GM23248 (cell line): ENCODE results near the gene KAZALD1. TPM values are rescaled to one million over a fixed set of nuclear protein-coding genes. Genes with fewer than 3 reads are reported as not detected.

ENCODE experiments used
- DNase-seq: peaks from one replicate; pipeline ENCODE4 v3.0.0-alpha.2; 2015
- H2AFZ ChIP-seq: fragments of 200-600 bp; sonication (generic); 2 replicates; pipeline ENCODE4 v1.6.1; 2016; ENCODE audit warnings: antibody characterized with exemption
- H3F3A ChIP-seq: fragments of 200-600 bp; sonication (generic); 2 replicates; pipeline ENCODE4 v1.6.1; 2016; ENCODE audit warnings: mild to moderate bottlenecking, antibody characterized with exemption, mixed run types; ENCODE audit not compliant: insufficient read depth
- H3K27ac ChIP-seq: fragments of 200-600 bp; sonication (generic); 2 replicates; pipeline ENCODE4 v1.5.1; 2016; ENCODE audit warnings: mild to moderate bottlenecking
- H3K27me3 ChIP-seq: fragments of 200-600 bp; sonication (generic); replicated peaks from 2 replicates; pipeline ENCODE4 v1.6.1; 2016; ENCODE audit warnings: mild to moderate bottlenecking; ENCODE audit not compliant: insufficient read depth
- H3K36me3 ChIP-seq: fragments of 200-600 bp; sonication (generic); 2 replicates; pipeline ENCODE4 v1.6.1; 2016; ENCODE audit warnings: low read depth, mild to moderate bottlenecking
- H3K4me1 ChIP-seq: fragments of 200-600 bp; sonication (generic); 2 replicates; pipeline ENCODE4 v1.6.1; 2016; ENCODE audit warnings: mild to moderate bottlenecking; ENCODE audit not compliant: insufficient read depth
- H3K4me2 ChIP-seq: fragments of 200-600 bp; sonication (generic); one replicate; pipeline ENCODE4 v1.6.1; 2016; ENCODE audit warnings: mild to moderate bottlenecking; ENCODE audit not compliant: unreplicated experiment
- H3K4me3 ChIP-seq: fragments of 200-600 bp; sonication (generic); 2 replicates; pipeline ENCODE4 v1.5.1; 2016; ENCODE audit warnings: mild to moderate bottlenecking
- H3K79me2 ChIP-seq: fragments of 200-600 bp; sonication (generic); 2 replicates; pipeline ENCODE4 v1.6.1; 2016; ENCODE audit warnings: mild to moderate bottlenecking; ENCODE audit not compliant: insufficient read depth
- H3K9ac ChIP-seq: fragments of 200-600 bp; sonication (generic); 2 replicates; pipeline ENCODE4 v1.6.1; 2016; ENCODE audit warnings: mild to moderate bottlenecking
- H3K9me2 ChIP-seq: fragments of 200-600 bp; sonication (generic); 2 replicates; pipeline ENCODE4 v1.6.1; 2016; ENCODE audit warnings: mixed run types, mild to moderate bottlenecking, moderate library complexity; ENCODE audit not compliant: insufficient read depth
- H3K9me3 ChIP-seq: fragments of 200-600 bp; sonication (generic); one replicate; pipeline ENCODE4 v1.6.1; 2017; ENCODE audit warnings: low read depth
- H4K20me1 ChIP-seq: fragments of 200-600 bp; sonication (generic); 2 replicates; pipeline ENCODE4 v1.6.0; 2016; ENCODE audit not compliant: insufficient read depth
- EZH2 ChIP-seq: fragments of 200-600 bp; sonication (generic); IDR thresholded peaks from 2 replicates; pipeline ENCODE4 v1.6.1; 2018; ENCODE audit warnings: antibody characterized with exemption, mild to moderate bottlenecking; ENCODE audit not compliant: insufficient read depth, poor library complexity, severe bottlenecking
- EZH2phosphoT487 ChIP-seq: fragments of 200-600 bp; sonication (generic); IDR thresholded peaks from 2 replicates; pipeline ENCODE4 v1.6.1; 2018; ENCODE audit warnings: antibody characterized with exemption, moderate library complexity, mild to moderate bottlenecking, low read depth; ENCODE audit not compliant: insufficient read depth
- WGBS, 2 experiments: methylation state at CpG; one replicate each; pipeline ENCODE4 v1.1.6; 2015 to 2017; ENCODE audit warnings: low lambda C conversion rate in 2 of 2, low coverage in 1 of 2; ENCODE audit errors: missing lambda C conversion rate in 2 of 2; 5-methylcytosine and 5-hydroxymethylcytosine counted together
- in situ Hi-C: fragments of 300-500 bp; cut with MboI; formaldehyde crosslinking; loops from 2 replicates; pipeline ENCODE4 v1.15.0; 2020
- polyA plus RNA-seq: library from polyadenylated mRNA; unstranded; fragments of >200 nt; fragmentation: Nextera tagmentation; extraction: Ambion mirVana; gene quantifications from 2 replicates; pipeline ENCODE4 v1.2.1, GENCODE V29; 2016
- total RNA-seq: library from RNA; depleted of rRNA; stranded (reverse); fragments of >200 nt; shearing (Covaris generic); gene quantifications from 2 replicates; pipeline ENCODE4 v1.2.3, GENCODE V29; 2014

The KAZALD1 gene
- total and polyA plus RNA-seq, 2 experiments from 2014 or later, result 34.4 to 62.6 TPM

DNA sequence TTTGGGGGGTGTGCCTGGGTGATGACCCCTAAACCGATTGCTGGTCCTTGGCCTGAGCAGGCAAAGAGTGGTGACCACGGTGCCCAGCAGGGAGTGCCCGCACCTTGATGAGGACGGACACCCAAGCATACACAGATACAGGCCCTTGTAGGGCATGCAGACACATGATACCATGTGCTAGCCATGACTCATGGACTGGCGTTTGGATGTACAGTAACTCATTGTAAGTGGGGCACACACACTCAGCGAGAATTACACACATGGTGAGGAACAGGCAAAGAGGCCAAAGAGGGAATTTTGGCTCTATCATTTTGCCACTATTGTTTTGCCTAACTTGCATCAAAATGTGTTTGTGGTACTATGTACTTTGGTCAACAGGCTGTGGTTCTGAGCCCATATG lies 24.1 kb downstream of the KAZALD1 start:
- Histone ChIP-seq H3K9ac (no peak overlapping the region), H3K9me3 (no peaks in the 10 kb centered on the region), H3K4me3 (no peak overlapping the region), H4K20me1 (no peaks in the 10 kb centered on the region), H3K4me1 (no peaks in the 10 kb centered on the region), H3K9me2 (no peaks in the 10 kb centered on the region), H3K36me3 (no peaks in the 10 kb centered on the region), H2AFZ (no peak overlapping the region), H3K79me2 (no peaks in the 10 kb centered on the region), H3K27ac (no peak overlapping the region), H3K4me2 (no peak overlapping the region), H3F3A (no peaks in the 10 kb centered on the region), H3K27me3 (peaks cover 40% of the 10 kb centered on the region)
- 21 to 24% methylated on average over 6 of the region's 6 CpGs for WGBS, 2 experiments
- in situ Hi-C loops, result no loop called here
- TF ChIP-seq EZH2, result no peak
- no peak for TF ChIP-seq EZH2phosphoT487
- peak; percentile 44 for DNase-seq

GRCh38 chr10:101087376-101087775 lies 25.6 kb downstream of the KAZALD1 start:
- no peaks in the 10 kb centered on the region for H3K9me3 ChIP-seq
- H2AFZ ChIP-seq, result no peak overlapping the region
- no peaks in the 10 kb centered on the region for H3K36me3 ChIP-seq
- no peaks in the 10 kb centered on the region for H3F3A ChIP-seq
- WGBS, 2 experiments, result 10 to 13% methylated on average over 10 of the region's 10 CpGs
- H3K9ac ChIP-seq, result no peak overlapping the region
- no peaks in the 10 kb centered on the region for H3K79me2 ChIP-seq
- peaks cover 49% of the 10 kb centered on the region for H3K27me3 ChIP-seq
- no peak for TF ChIP-seq EZH2
- no peaks in the 10 kb centered on the region for H4K20me1 ChIP-seq
- H3K4me1 ChIP-seq, result no peaks in the 10 kb centered on the region
- H3K27ac ChIP-seq, result no peak overlapping the region
- no peaks in the 10 kb centered on the region for H3K9me2 ChIP-seq
- in situ Hi-C loops, result no loop called here
- no peak for DNase-seq
- no peak overlapping the region for H3K4me2 ChIP-seq
- H3K4me3 ChIP-seq, result no peak overlapping the region

DNA sequence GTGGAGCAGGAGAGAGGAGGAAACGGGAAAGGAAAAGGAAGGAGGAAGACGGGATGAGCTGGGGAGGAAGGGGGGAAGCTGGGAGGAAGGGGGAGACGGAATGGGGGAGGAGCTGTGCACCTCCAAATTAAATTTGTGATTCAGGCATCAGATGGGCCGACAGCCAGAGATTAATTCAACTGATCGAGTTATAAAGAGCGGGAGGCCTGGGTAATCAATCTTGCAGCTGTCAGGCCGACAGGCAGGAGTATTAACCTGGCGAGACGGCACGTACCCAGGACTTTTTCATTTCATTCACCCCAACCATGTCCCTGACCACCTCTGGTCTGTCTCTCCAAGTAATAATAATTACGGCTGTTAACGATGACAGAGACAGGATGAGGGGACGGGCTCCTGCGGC lies 26.2 kb downstream of the KAZALD1 start:
- no peak overlapping the region for H3K27ac ChIP-seq
- 9 to 11% methylated on average over 11 to 14 of the region's 14 CpGs for WGBS, 2 experiments
- peaks cover 54% of the 10 kb centered on the region for H3K27me3 ChIP-seq

GRCh38 chr10:101089520-101090299 lies 27.9 kb downstream of the KAZALD1 start:
- Histone ChIP-seq H3K27ac (no peak overlapping the region), H3K79me2 (no peaks in the 10 kb centered on the region), H2AFZ (no peak overlapping the region), H4K20me1 (no peaks in the 10 kb centered on the region), H3K9ac (no peak overlapping the region), H3K4me1 (no peaks in the 10 kb centered on the region), H3F3A (no peaks in the 10 kb centered on the region), H3K9me2 (no peaks in the 10 kb centered on the region), H3K4me3 (no peak overlapping the region), H3K36me3 (no peaks in the 10 kb centered on the region), H3K4me2 (no peak overlapping the region), H3K27me3 (peaks cover 49% of the 10 kb centered on the region), H3K9me3 (no peaks in the 10 kb centered on the region)
- 66 to 71% methylated on average over 11 of the region's 11 CpGs for WGBS, 2 experiments
- TF ChIP-seq EZH2, result no peak
- TF ChIP-seq EZH2phosphoT487, result no peak
- DNase-seq, result no peak
- in situ Hi-C loops, result no loop called here

More for the DNA sequence above, 26.2 kb downstream of the KAZALD1 start:
- Histone ChIP-seq H3F3A (no peaks in the 10 kb centered on the region), H4K20me1 (no peaks in the 10 kb centered on the region), H3K4me3 (no peak overlapping the region), H3K4me2 (no peak overlapping the region), H3K36me3 (no peaks in the 10 kb centered on the region), H3K9ac (no peak overlapping the region), H3K4me1 (no peaks in the 10 kb centered on the region), H3K9me3 (no peaks in the 10 kb centered on the region), H2AFZ (no peak overlapping the region), H3K79me2 (no peaks in the 10 kb centered on the region), H3K9me2 (no peaks in the 10 kb centered on the region)
- no peak for TF ChIP-seq EZH2phosphoT487
- TF ChIP-seq EZH2, result no peak
- in situ Hi-C loops, result no loop called here
- no peak for DNase-seq
